ENCODE data around the gene PADI1. TPM values are rescaled to one million over a fixed set of nuclear protein-coding genes. Genes with fewer than 3 reads are reported as not detected.

PADI1 gene
- total and polyA plus RNA-seq, 2 of the 8 experiments (the other 6 are each of a cell fraction or from before 2014, with no cell fraction given) = 0.20 to 0.30 TPM

- TF ChIP-seq JUND (IDR thresholded peaks at IDR 0.05; ENCODE audit: low read length) (peak; percentile 80), PHF8 (conservative IDR thresholded peaks at IDR 0.05; ENCODE audit: low read depth, low read length) (no peak), JUN (IDR thresholded peaks at IDR 0.05; ENCODE audit: low read depth, low read length) (no peak), RXRA (IDR thresholded peaks at IDR 0.05; ENCODE audit: insufficient read depth, low read depth, low read length) (no peak), TAF7 (optimal IDR thresholded peaks at IDR 0.05; ENCODE audit: borderline replicate concordance, low read depth, low read length) (no peak), MAFK (IDR thresholded peaks at IDR 0.05; ENCODE audit: low read depth, low read length) (peak; percentile 2; the same call in 1 of the 2 replicates), SRF (IDR thresholded peaks at IDR 0.05; ENCODE audit: low read depth, low read length) (no peak), ATF3 (IDR thresholded peaks at IDR 0.05; ENCODE audit: insufficient read depth, low read depth, low read length) (no peak), SIN3A (conservative IDR thresholded peaks at IDR 0.05 in 1 of 2, IDR thresholded peaks at IDR 0.05 in 1 of 2; ENCODE audit: low read depth in 1 of 2, low read length in 2 of 2) (no peak), CEBPB (IDR thresholded peaks at IDR 0.05; ENCODE audit: low read depth, low read length) (no peak), RNF2 (IDR thresholded peaks at IDR 0.05; ENCODE audit: borderline replicate concordance, low read depth, low read length, missing control alignments, poor library complexity, severe bottlenecking) (no peak), CBX8 (IDR thresholded peaks at IDR 0.05; ENCODE audit: borderline replicate concordance, low read depth, low read length) (no peak), SP2 (IDR thresholded peaks at IDR 0.05; ENCODE audit: low read length) (no peak), HDAC2 (IDR thresholded peaks at IDR 0.05; ENCODE audit: borderline replicate concordance in 1 of 2, low read depth in 2 of 2, low read length in 2 of 2) (no peak), RAD21 (IDR thresholded peaks at IDR 0.05 in 1 of 2, conservative IDR thresholded peaks at IDR 0.05 in 1 of 2; ENCODE audit: low read depth in 2 of 2, low read length in 2 of 2) (peak; percentile 97), TCF12 (IDR thresholded peaks at IDR 0.05; ENCODE audit: low read depth, low read length) (no peak), EGR1 (IDR thresholded peaks at IDR 0.05; ENCODE audit: borderline replicate concordance, low read depth, low read length) (no peak), SIX5 (IDR thresholded peaks at IDR 0.05; ENCODE audit: low read depth, low read length) (no peak)
Observed at GRCh38 chr1:17236779-17237560, 32.0 kb downstream of the PADI1 start (continued).
